Stimulated activated CD4-positive, alpha-beta T cell treated with anti-CD3 and anti-CD28 coated beads, Interleukin-2, amount 100 ng/mL, for 24 hours (primary cell): ENCODE results near the gene GPR142.
"Not testable (repeated sequence)": the region's sequence is repeated elsewhere in the genome, so short reads cannot be mapped to it uniquely, and the experiment has no call there.

Experiments
- DNase-seq, 2 donors: peaks; one replicate each; pipeline ENCODE4 v3.0.0-alpha.2; 2020

The GPR142 gene

DNA sequence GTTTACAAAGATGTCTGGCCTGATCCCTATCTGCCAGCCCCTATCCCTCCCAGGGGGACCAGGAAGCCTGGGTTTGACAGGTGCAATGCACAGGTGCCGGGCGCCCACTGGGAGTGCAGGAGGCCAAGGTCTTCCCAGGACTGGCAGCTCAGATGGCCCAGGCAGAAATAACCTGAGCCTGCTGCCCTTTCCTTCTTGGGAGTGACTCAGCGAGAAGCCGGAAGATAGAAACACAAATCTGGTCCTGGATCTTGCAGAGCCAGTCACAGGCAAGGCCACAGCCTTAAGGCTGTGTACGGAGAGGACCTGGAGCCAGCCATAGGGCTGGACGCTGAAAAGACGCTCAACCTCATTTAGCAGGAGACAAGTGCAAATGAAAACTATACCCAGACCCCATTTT, 27.7 kb downstream of the GPR142 start:
- DNase-seq = no peak

DNA sequence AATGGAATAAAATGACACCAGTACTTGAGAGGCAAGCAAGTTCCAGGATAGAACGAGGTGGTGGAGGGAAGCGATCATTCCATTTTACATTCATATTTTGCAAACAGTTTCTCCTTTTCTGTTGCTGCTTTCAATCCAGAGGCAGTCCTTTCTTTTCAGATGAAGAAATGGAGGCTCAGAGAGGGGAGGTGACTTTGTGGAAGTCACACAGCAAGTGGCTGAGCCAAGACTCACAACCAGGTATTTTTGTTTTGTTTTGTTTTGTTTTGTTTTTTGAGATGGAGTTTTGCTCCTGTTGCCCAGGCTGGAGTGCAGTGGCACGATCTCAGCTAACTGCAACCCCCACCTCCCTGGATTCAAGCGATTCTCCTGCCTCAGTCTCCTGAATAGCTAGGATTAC, 29.3 kb downstream of the GPR142 start:
- no peak for DNase-seq

DNA sequence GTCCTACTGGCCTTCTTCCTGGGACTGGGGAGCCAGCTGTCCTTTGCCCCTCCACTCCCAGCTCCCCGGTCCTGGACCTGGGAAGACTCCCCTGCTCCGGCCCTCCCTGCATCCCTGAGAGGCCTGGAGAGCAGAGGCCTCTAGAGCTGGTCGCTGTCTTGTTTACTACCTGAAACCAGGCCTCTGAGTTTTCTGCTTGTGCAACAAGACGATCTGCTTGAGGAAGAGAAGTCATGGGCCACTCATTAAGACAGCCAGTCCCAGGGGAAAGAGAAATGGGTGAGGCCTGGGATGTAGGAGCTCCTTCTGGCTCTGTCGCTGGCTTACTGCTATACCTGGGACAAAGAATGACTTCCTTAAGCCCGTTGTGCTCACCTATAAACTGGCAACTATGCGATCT, 34.7 kb downstream of the GPR142 start:
- no peak for DNase-seq

- no peak for DNase-seq
Observed at GRCh38 chr17:74403512-74404137, 36.3 kb downstream of the GPR142 start.

- DNase-seq = no peak
Observed at GRCh38 chr17:74404218-74404617, 36.9 kb downstream of the GPR142 start.

- DNase-seq = no peak
Observed at GRCh38 chr17:74404789-74405188, 37.5 kb downstream of the GPR142 start.

- DNase-seq = not testable (repeated sequence)
Observed at GRCh38 chr17:74405311-74405710, 38.0 kb downstream of the GPR142 start.

DNA sequence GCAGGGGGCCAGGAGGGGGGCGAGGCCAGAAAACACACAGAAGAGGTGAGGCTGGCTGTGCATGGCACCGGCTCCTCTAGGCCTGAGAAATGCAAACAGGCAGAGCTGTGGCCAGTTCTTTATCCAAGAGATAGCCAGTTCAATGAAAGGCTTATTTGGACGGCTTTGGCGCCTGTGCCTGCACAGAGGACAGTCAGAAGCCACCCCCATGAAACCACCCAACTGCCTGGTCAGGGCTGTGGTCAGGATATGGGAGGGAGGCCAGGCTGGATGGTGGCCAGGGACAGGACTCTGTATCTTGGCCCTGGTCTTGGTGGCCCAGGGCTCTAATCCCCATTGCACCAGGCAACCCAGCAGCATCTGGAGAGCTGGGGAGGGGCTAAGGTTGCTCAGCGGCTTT, 40.1 kb downstream of the GPR142 start:
- DNase-seq = no peak

DNA sequence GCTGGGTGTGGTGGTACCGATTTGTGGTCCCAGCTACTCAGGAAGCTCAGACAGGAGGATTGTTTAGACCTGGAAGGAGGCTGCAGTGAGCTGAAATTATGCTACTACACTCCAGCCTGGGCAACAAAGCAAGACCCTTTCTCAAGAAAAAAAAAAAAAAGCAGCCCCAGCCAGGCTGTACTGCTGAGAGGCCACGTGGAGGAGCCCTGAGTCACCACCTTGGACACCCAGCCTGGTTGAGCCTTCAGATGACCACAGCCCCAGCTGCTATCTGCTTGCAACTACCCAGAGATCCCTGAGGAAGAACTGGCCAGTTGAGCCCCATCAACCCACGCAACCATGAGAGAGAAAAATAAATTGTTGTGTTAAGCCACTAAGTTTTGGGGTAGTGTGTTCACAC, 41.0 kb downstream of the GPR142 start:
- no peak for DNase-seq

GRCh38 chr17:74408815-74409214, 41.5 kb downstream of the GPR142 start:
- no peak for DNase-seq

DNA sequence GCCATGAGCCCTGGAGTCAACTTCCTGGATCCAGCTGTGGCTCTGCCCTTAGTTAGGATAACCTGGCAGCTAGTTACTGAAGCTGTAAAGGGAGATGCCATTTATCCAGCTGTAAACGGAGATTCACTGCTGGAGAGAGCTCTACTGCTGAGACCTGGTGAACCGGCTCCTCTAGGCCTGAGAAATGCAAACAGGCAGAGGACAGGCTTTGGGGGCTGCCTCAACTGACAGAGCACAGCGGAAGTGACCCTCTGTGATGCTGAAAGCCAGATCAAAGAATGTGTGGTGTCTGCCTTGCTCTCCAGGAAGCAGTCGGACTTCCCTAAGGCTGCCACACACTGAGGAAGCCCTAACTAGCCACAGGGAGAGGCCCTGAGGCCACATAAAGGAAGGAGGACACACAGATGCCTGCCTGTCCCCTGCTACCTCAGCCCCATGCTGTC, 42.7 kb downstream of the GPR142 start:
- DNase-seq = no peak

DNA sequence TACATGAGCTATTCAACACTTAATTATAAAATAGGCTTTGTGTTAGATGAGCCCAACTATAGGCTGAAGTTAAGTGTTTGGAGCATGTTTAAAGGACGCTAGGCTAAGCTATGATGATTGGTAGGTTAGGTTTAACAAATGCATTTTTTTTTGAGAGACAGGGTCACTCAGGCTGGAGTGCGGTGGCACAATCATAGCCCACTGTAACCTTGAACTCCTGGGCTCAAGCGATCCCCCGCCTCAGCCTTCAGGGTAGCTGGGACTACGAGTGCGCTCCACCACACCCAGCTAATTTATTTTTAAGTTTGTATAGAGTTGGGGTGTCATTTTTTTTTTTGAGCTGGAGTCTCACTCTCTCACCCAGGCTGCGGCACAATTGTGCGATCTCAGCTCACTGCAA, 45.3 kb downstream of the GPR142 start:
- no peak for DNase-seq

DNA sequence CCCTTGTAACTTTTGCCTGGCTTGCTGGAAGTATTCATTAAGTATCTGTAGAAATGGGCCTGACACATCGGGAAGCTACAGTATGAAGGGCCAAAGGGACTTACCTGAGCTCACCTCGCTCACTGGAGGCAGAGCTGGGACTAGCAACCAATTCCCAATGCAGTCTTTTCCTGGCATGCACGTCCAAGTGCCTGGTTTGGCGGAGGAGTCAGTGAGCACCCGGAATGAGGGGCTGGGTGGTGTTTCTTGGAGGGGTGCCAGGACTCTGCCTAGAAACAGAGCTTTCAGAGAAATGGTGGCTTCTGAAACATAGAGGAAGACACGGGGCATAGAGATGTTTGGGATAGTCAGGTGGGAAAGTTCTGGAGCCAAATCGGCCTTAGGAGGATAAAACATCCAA, 46.2 kb downstream of the GPR142 start:
- DNase-seq = no peak

DNA sequence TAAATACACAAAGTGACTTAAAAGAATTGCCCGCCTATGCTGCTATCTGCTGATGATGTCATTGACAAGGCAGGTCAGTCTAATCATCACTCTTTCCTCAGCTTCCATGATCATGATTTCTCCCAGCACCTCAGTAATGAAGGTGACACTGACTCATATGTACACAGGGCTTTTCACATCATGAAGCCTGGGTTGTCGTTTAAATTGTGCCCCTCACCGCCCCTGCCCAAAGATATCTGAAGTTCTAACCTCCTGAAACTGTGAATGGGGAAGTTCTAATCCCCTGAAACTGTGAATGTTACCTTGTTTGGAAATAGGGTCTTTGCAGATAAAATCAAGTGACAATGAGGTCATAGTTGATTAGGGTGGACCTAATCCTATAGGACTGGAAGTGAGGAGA, 47.2 kb downstream of the GPR142 start:
- no peak for DNase-seq

- DNase-seq = no peak
Observed at GRCh38 chr17:74415608-74416396, 48.5 kb downstream of the GPR142 start.

- peak in 1 of 2 donors; percentile 14 for DNase-seq
Observed at GRCh38 chr17:74417178-74418045, 50.1 kb downstream of the GPR142 start.

DNA sequence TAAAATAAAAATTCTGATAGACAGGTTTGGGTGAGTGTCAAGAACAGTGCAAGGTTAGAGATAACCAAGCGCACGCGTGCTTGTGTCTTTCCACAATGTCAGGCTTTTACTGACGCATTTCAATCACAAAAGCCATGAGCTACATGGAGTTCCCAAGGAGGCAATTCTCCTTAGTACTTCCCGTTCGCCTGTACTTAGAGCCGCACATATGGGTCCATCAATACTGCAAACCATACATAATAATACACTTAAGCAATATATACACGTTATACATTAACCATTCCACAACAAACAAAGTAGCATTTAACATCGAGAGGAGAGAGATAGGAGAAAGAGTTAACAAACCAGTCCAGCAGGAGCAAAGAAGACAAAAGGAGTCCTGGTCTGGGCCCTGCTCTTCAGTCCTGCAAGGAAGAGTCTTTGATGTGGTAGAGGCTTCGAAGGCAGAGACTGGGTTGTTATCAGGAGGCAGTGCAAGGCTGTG, 52.7 kb downstream of the GPR142 start:
- no peak for DNase-seq
